ENCODE measurements around the gene DDTL. TPM values are rescaled to one million over a fixed set of nuclear protein-coding genes. Genes with fewer than 3 reads are reported as not detected.
"Not testable (repeated sequence)": the region's sequence is repeated elsewhere in the genome, so short reads cannot be mapped to it uniquely, and the experiment has no call there.

Gene DDTL
- total RNA-seq, 6 experiments from 2014 or later: 0.26 to 0.66 (median 0.47) TPM

GRCh38 chr22:23956301-23956900 lies 10.3 kb upstream of the DDTL start:
- not testable (repeated sequence) for H3K4me3 Mint-ChIP-seq; H3K4me1 Mint-ChIP-seq (ENCODE audit: low read depth); H3K36me3 Mint-ChIP-seq (ENCODE audit: low read depth); H3K9me3 Mint-ChIP-seq; H3K27me3 Mint-ChIP-seq (ENCODE audit: insufficient read depth); H3K27ac Mint-ChIP-seq
- peak; percentile 84 for TF ChIP-seq CTCF (IDR thresholded peaks at IDR 0.05)
- DNase-seq: peak; percentile 50

GRCh38 chr22:23961084-23961771 lies 5.5 kb upstream of the DDTL start, which contains the start of gene GSTT2B:
Gene GSTT2B (minus strand): TSS chr22:23961195. CDS start chr22:23961131, 64 bp downstream.
- H3K27me3 Mint-ChIP-seq (ENCODE audit: insufficient read depth); H3K36me3 Mint-ChIP-seq (ENCODE audit: low read depth); H3K9me3 Mint-ChIP-seq; H3K27ac Mint-ChIP-seq; H3K4me1 Mint-ChIP-seq (ENCODE audit: low read depth); DNase-seq: not testable (repeated sequence)
- H3K4me3 Mint-ChIP-seq: peak within 1 kb of the TSS; percentile 70

- not testable (repeated sequence) for H3K4me3 Mint-ChIP-seq; DNase-seq; H3K27me3 Mint-ChIP-seq (ENCODE audit: insufficient read depth); H3K9me3 Mint-ChIP-seq; H3K27ac Mint-ChIP-seq
- Mint-ChIP-seq H3K4me1 (ENCODE audit: low read depth) (peaks cover 10% of the 10 kb centered on the region), H3K36me3 (ENCODE audit: low read depth) (peaks cover 12% of the 10 kb centered on the region)
These were observed 594 bp upstream of the DDTL start for GRCh38 chr22:23966094-23966493.

- no peaks in the 10 kb centered on the region for H3K9me3 Mint-ChIP-seq
- H3K4me3 Mint-ChIP-seq: peak overlapping the region; percentile 53; the same call in 1 of the 2 replicates
- peaks cover 12% of the 10 kb centered on the region for H3K36me3 Mint-ChIP-seq (ENCODE audit: low read depth)
- H3K27me3 Mint-ChIP-seq (ENCODE audit: insufficient read depth): peaks cover 4% of the 10 kb centered on the region; the same call in 1 of the 2 replicates
- H3K27ac Mint-ChIP-seq: no peak overlapping the region
- no peak for DNase-seq
- TF ChIP-seq CTCF (IDR thresholded peaks at IDR 0.05): no peak
- H3K4me1 Mint-ChIP-seq (ENCODE audit: low read depth): peaks cover 10% of the 10 kb centered on the region
These were observed 2.4 kb downstream of the DDTL start for GRCh38 chr22:23969071-23969470.

- Mint-ChIP-seq H3K4me3 (no peak overlapping the region), H3K27me3 (ENCODE audit: insufficient read depth) (peaks cover 4% of the 10 kb centered on the region; the same call in 1 of the 2 replicates), H3K27ac (no peak overlapping the region), H3K9me3 (no peaks in the 10 kb centered on the region), H3K36me3 (ENCODE audit: low read depth) (peaks cover 12% of the 10 kb centered on the region), H3K4me1 (ENCODE audit: low read depth) (peaks cover 10% of the 10 kb centered on the region)
- TF ChIP-seq CTCF (IDR thresholded peaks at IDR 0.05): no peak
- no peak for DNase-seq
These were observed 3.5 kb downstream of the DDTL start for GRCh38 chr22:23970201-23970641.

GRCh38 chr22:23970816-23971486 lies 4.3 kb downstream of the DDTL start:
- H3K36me3 Mint-ChIP-seq (ENCODE audit: low read depth): peaks cover 12% of the 10 kb centered on the region
- peak overlapping the region; percentile 3; the same call in 1 of the 2 replicates for H3K27ac Mint-ChIP-seq
- H3K4me1 Mint-ChIP-seq (ENCODE audit: low read depth): peaks cover 10% of the 10 kb centered on the region
- no peak for DNase-seq
- H3K27me3 Mint-ChIP-seq (ENCODE audit: insufficient read depth): peaks cover 4% of the 10 kb centered on the region; the same call in 1 of the 2 replicates
- TF ChIP-seq CTCF (IDR thresholded peaks at IDR 0.05): no peak
- no peak overlapping the region for H3K4me3 Mint-ChIP-seq
- H3K9me3 Mint-ChIP-seq: no peaks in the 10 kb centered on the region

GRCh38 chr22:23971927-23972326 lies 5.2 kb downstream of the DDTL start:
- Mint-ChIP-seq H3K4me3 (peak overlapping the region; percentile 53), H3K36me3 (ENCODE audit: low read depth) (peaks cover 12% of the 10 kb centered on the region), H3K4me1 (ENCODE audit: low read depth) (peaks cover 10% of the 10 kb centered on the region)
- H3K9me3 Mint-ChIP-seq; H3K27me3 Mint-ChIP-seq (ENCODE audit: insufficient read depth); DNase-seq; H3K27ac Mint-ChIP-seq: not testable (repeated sequence)

GRCh38 chr22:23974345-23974744 lies 7.7 kb downstream of the DDTL start, which contains the start of gene DDT:
Gene DDT (minus strand): TSS chr22:23974441. CDS start chr22:23974414, 27 bp downstream.
- H3K27me3 Mint-ChIP-seq (ENCODE audit: insufficient read depth); H3K9me3 Mint-ChIP-seq; H3K27ac Mint-ChIP-seq; H3K4me3 Mint-ChIP-seq; DNase-seq: not testable (repeated sequence)
- Mint-ChIP-seq H3K36me3 (ENCODE audit: low read depth) (peaks cover 12% of the 10 kb centered on the region), H3K4me1 (ENCODE audit: low read depth) (peaks cover 10% of the 10 kb centered on the region)

- H3K27me3 Mint-ChIP-seq (ENCODE audit: insufficient read depth); H3K4me1 Mint-ChIP-seq (ENCODE audit: low read depth); H3K9me3 Mint-ChIP-seq; H3K27ac Mint-ChIP-seq; H3K36me3 Mint-ChIP-seq (ENCODE audit: low read depth); DNase-seq; H3K4me3 Mint-ChIP-seq: not testable (repeated sequence)
These were observed 8.2 kb downstream of the DDTL start for GRCh38 chr22:23974836-23975352.
